Thyroid gland (tissue), 4 donors: Measurements from ENCODE around the gene SYT1.

Experiments
- POLR2A ChIP-seq, 2 donors: fragments of 450-650 bp; IDR thresholded peaks; one replicate each; pipeline ENCODE4 v1.6.1; 2017; ENCODE audit warnings: antibody characterized with exemption in 2 of 2, mild to moderate bottlenecking in 2 of 2, moderate library complexity in 1 of 2
- TF ChIP-seq, protein P1 (sequence below), 6 experiments: fragments of 200-600 bp in 3 of 6; fragments of 450-650 bp in 3 of 6; sonication (generic) in 3 of 6; IDR thresholded peaks; one replicate each; pipeline ENCODE4 v1.5.1; 2016 to 2019; ENCODE audit warnings: antibody characterized with exemption in 6 of 6, mild to moderate bottlenecking in 2 of 6, inconsistent platforms in 1 of 6, moderate library complexity in 1 of 6

DNA sequence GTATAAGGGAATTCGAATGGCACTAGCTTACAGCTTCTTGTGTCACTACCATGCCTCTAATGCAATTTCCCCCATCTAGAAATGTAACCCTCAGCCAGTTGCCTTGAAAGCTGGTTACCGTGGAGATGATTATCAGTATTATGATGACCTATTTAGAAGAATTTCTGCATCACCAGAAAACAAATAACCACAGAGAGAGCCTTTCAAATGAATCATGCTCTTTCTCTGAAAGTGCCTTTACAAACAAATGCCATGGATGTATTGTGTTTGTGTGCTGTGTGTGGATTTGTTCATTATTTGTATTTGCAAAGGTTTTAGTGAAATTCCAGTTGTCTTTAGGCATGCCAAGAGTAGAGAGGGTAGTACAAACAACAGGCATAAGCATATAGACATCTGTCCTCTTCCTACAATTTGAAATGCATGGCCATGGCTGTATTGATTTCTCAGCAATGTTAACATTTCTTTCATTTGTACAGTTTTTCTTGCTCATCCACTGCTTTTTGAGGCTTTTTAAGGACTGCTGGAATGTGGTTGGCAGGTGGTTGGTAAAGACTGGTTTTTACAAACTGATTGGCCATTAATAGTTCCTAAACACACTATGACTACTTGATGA is 559.6 kb downstream of the SYT1 start:
- TF ChIP-seq, protein P1, sequence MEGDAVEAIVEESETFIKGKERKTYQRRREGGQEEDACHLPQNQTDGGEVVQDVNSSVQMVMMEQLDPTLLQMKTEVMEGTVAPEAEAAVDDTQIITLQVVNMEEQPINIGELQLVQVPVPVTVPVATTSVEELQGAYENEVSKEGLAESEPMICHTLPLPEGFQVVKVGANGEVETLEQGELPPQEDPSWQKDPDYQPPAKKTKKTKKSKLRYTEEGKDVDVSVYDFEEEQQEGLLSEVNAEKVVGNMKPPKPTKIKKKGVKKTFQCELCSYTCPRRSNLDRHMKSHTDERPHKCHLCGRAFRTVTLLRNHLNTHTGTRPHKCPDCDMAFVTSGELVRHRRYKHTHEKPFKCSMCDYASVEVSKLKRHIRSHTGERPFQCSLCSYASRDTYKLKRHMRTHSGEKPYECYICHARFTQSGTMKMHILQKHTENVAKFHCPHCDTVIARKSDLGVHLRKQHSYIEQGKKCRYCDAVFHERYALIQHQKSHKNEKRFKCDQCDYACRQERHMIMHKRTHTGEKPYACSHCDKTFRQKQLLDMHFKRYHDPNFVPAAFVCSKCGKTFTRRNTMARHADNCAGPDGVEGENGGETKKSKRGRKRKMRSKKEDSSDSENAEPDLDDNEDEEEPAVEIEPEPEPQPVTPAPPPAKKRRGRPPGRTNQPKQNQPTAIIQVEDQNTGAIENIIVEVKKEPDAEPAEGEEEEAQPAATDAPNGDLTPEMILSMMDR (IDR thresholded peaks at IDR 0.05) = no peak
- TF ChIP-seq POLR2A (IDR thresholded peaks at IDR 0.05) = no peak
